GM19238 (cell line): Measurements from ENCODE around the gene BMP8B.
"Not testable (repeated sequence)": the region's sequence is repeated elsewhere in the genome, so short reads cannot be mapped to it uniquely, and the experiment has no call there.

ENCODE experiments used
- DNase-seq: peaks from one replicate; pipeline ENCODE4 v3.0.0; 2011; ENCODE audit warnings: low spot score; ENCODE audit not compliant: insufficient read length

Gene BMP8B

GRCh38 chr1:39812913-39813312, 24.2 kb upstream of the BMP8B start:
- DNase-seq = no peak

DNA sequence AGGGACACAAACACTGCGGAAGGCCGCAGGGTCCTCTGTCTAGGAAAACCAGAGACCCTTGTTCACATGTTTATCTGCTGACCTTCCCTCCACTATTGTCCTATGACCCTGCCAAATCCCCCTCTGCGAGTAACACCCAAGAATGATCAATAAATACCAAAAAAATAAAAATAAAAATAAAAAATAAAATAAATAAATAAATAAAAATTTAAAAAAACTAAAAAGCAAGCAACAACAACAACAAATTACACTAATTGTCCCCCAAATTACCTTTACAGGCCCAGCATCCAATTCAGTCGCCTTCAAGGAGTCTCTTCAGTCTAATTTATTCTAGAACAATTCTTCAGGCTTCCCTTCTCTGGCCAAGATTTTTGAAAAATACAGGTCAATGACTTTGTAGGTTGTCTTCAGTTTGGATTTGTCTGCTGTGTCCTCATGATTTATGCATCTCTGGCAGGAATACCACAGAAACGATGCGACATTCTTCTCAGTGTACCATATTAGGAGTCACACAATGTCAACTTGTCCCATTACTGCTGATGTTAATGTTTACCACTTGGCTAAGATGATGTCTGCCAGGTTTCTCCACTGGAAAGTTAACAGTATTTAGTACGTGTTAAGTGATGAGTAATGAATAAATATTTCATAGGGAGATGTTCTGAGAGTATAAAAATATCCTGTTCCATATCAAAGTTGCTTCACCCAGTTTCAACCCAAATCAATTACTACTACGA, 20.3 kb upstream of the BMP8B start:
- no peak for DNase-seq

DNA sequence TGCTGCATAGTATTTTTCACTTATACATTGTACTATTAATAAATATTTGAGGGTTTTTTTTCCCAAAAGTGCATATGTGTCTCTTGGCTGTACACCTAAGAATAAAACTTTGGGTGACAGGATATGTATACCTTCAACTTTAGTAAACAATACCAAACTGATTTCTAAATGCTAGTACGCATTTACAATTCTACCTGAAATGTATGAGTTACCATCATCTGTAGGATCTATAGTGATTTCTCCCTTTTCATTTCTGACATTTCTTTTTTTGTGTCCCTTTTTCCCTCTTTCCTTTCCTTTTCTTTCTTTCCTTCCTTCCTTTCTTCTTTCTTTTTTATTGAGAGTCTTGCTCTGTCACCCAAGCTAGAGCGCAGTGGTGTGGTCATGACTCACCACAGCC, 16.7 kb upstream of the BMP8B start:
- DNase-seq = no peak

- no peak for DNase-seq
Measured at GRCh38 chr1:39802496-39803260, 14.0 kb upstream of the BMP8B start.

DNA sequence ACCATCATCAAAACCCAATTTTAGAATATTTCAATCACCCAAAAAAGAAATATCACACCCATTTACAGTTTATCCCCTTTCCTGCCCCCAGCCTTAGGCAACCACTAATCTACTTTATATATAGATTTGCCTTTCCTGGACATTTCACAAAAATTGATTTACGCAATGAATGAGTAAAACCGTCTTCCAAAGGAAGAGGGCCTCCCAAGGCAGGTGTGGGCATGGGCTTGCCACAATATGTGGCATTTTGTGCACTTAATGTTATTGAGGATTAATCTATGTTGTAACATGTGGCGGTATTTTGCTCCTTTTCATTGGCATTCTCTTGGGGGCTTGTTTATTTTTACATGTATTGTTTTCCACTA, 11.8 kb upstream of the BMP8B start:
- no peak for DNase-seq

- peak; percentile 62 for DNase-seq
Measured at GRCh38 chr1:39799770-39800470, 11.3 kb upstream of the BMP8B start.

DNA sequence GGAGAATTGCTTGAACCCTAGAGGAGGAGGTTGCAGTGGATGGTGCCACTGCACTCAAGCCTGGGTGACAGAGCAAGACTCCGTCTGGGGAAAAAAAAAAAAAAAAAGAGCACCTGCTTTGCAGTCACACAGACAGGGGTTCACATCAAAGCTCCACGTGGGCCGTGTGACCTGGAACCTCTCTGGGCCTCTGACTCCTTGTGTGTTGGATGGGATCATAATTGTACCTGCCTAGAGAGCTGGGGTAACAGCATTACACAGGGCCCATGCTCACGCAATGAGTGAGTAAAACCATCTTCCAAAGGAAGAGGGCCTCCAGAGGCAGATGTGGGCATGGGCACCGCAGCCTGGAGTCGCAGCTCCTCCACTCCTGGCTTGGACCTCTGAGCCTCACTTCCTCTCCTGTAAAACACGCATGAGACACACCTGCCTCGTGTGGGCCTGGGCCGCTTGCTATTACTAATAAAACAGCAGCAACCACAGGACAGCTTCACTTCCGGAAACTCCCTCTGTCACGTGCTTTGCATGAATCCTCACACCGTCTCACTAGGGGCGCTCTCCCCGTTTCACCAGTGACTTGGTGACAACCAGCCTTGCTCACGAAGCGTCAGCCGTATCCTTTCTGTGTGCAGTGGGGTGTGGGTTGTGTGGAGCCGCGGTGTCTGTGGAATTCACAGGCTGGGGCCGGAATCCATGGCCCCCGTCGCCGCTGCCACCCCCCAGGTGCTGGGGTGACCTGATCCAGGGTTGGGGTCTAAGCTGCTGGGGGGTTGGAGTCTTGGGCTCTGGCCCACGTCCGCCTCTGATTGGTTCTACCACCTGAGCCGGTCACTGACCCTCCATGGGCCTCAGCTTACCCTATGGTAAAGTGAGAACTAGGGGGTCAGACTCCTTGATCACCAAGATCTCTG, 10.4 kb upstream of the BMP8B start:
- DNase-seq = peak; percentile 57

DNA sequence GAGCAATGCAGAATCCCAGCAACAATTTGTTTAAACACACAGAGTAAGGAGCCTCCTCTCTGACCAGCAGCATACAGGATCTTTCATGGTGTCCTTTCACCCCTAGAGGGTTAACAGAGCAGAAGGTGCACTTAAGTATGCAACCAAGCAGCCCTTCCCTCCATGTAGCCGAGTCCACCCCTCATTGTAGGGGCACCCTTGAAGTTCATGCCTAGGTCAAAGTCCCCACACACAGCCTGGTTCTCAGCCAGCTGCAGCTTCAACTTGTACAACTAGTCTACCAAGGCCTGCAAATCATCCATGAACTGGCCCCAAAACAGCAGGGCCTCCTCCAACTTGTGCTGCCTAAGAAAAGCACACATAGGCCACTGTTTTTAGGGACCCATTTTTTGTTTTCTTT, 7.0 kb upstream of the BMP8B start:
- no peak for DNase-seq

- no peak for DNase-seq
Measured at GRCh38 chr1:39791838-39792237, 3.2 kb upstream of the BMP8B start.

DNA sequence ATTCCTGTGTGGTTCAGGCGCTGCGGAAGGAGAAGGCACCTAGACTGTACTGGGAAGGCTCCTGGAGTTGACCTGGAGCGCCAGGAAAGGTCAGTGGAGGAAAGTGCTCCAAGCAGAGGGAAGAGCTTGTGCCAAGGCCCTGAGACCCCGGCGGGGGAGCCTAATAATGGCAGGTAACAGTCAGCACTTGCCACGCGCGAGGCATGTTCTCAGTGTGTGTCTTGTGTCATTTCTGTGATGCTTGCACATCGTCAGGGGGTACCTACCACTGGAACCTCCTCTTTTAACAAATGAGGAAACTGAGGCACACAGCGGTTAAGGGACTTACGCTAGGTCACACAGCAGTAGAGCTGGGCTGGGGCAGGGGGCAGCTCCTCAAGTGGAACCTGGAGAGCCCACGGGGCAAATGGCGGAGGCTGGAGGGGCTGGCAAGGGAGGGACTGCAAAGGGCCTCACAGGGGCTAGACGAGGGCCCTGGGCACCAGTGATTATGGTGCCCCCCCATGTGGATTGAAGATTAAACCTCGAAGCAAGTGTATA, 976 bp upstream of the BMP8B start:
- no peak for DNase-seq

DNA sequence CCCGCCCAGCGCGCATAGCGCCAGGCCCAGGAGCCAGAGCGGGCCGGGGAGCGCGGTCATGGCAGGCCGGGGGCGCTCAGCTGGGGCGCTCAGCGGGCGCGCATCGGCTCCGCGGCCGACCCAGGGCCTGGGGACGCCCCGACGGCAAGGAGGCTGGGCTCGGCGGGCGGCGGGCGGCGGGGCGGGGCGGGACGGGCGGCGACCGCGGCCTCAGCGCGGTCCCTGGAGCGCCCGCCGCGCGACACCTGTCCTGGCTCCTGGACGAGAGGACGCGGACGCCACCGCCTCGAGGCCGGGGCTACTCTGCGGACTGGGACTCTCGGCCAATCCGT, 273 bp downstream of the BMP8B start:
- no peak for DNase-seq

DNA sequence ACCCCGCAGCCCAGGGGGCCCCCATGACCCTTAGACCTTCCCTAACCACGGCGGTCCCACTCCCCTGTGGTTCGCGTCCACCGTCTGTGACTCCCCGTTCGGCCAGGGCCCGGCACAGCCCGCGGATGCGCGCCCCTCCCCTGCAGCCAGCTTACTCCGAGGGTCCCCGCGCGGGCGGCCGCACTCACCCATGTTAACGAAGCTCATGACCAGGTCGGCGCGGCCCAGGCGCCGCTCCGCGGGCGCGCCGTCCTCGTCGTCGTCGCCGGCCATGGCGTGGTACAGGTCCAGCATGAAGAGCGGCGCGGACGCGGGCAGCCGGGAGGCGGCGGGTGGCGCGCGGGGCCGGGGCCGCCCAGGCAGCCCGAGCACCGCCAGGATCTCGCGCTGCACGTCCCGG, 701 bp downstream of the BMP8B start:
- not testable (repeated sequence) for DNase-seq

DNA sequence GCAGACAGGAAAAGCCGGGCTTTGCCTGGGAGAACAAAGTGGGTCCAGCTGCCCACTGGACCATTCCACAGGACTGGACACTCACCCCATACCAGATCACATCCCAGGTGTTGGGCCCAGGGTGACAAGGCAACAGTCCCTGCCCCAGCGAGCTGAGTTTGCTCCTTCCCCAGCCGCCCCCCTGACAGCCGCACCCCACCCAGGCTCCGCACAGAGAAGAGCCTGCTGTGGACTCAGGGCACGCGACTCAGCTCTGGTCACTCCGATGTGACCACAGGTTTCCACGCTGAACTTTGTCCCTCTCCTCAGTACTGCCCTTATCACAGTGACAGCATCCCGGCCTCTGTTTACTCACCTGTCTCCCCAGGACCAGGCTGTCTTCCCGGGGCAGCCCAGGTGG, 1.2 kb downstream of the BMP8B start:
- no peak for DNase-seq

GRCh38 chr1:39787108-39787375, 1.6 kb downstream of the BMP8B start:
- not testable (repeated sequence) for DNase-seq

GRCh38 chr1:39786303-39787107, 2.2 kb downstream of the BMP8B start:
- not testable (repeated sequence) for DNase-seq

DNA sequence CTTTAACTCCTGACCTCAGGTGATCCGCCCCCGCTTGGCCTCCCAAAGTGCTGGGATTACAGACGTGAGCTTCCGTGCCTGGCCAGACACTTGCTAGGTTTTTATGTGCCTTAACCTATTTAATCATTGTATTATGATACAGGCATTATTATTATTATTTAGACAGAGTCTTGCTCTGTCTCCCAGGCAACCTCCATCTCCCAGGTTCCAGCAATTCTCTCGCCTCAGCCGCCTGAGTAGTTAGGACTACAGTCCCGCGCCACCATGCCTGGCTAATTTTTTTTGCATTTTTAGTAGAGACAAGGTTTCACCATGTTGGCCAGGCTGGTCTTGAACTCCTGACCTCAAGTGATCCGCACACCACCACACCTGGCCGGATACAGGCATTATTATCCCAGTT, 6.0 kb downstream of the BMP8B start:
- DNase-seq = not testable (repeated sequence)

DNA sequence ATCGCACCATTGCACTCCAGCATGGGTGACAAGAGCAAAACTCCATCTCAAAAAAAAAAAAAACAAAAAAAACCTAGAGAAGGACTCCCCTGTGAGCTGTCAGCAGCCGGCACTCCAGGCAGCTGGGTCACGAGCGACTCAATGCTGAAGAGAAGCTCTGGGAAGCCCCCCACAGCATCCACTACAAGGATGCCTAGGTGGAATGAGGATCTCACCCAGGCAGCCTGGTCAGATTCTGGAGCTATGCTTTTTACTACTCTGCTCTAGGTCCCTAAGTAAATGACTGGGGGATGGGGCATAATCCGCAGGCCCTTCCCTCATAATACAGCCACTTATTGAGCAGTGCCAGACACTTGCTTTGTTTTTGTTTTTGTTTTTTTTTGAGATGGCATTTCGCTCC, 6.6 kb downstream of the BMP8B start:
- DNase-seq = no peak

- no peak for DNase-seq
Measured at GRCh38 chr1:39781349-39781715, 7.3 kb downstream of the BMP8B start.

DNA sequence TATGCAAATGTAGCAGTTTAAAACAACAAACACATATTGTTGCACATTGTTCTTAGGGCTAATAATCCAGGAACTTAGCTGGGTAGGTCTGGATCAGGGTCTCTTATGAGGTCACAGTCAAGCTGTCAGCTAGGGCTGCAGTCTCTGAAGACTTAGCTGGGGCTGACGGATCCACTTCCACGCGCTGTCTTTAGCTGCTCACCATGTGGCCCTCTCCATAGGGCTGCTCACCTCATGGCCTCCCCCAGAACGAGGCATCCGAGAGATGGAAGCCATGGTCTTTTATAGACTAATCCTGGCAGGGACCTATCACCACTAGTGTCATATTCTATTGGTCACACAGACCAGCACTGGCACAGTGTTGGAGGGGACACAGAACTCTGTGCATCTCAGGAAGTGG, 8.8 kb downstream of the BMP8B start:
- DNase-seq = no peak

- DNase-seq = no peak
Measured at GRCh38 chr1:39779137-39779536, 9.5 kb downstream of the BMP8B start.
